Uterus (tissue), 4 donors: ENCODE results near the gene FAM124B. TPM values are rescaled to one million over a fixed set of nuclear protein-coding genes. Genes with fewer than 3 reads are reported as not detected.

Source experiments
- DNase-seq, 2 donors: peaks; one replicate each; pipeline ENCODE4 v3.0.0-alpha.2; 2019 to 2020
- H3K27ac ChIP-seq, 2 donors: fragments of 200-600 bp; sonication (generic); 1 replicate in 1 of 2; 2 replicates in 1 of 2; pipeline ENCODE4 v1.5.1; 2016 to 2018
- H3K27me3 ChIP-seq, 2 donors: fragments of 200-600 bp; sonication (generic); one replicate each; pipeline ENCODE4 v1.5.1; 2018 to 2019; ENCODE audit warnings: control low read depth in 1 of 2
- H3K36me3 ChIP-seq, 2 donors: fragments of 200-600 bp; sonication (generic); one replicate each; pipeline ENCODE4 v1.5.1; 2019; ENCODE audit warnings: control low read depth in 1 of 2
- H3K4me1 ChIP-seq, 2 donors: fragments of 200-600 bp; sonication (generic); one replicate each; pipeline ENCODE4 v1.5.1; 2018 to 2019; ENCODE audit warnings: control low read depth in 1 of 2
- H3K4me3 ChIP-seq, 2 donors: fragments of 200-600 bp; sonication (generic); 1 replicate in 1 of 2; 2 replicates in 1 of 2; pipeline ENCODE4 v1.5.1; 2018 to 2019; ENCODE audit warnings: mild to moderate bottlenecking in 1 of 2
- H3K9me3 ChIP-seq, 2 donors: fragments of 200-600 bp; sonication (generic); one replicate each; pipeline ENCODE4 v1.5.1; 2019; ENCODE audit warnings: control low read depth in 1 of 2
- CTCF ChIP-seq, 4 experiments: fragments of 200-600 bp in 2 of 4; fragments of 450-650 bp in 2 of 4; sonication (generic) in 2 of 4; IDR thresholded peaks; one replicate each; pipeline ENCODE4 v1.5.1; 2016 to 2019; ENCODE audit warnings: antibody characterized with exemption in 4 of 4, mild to moderate bottlenecking in 2 of 4, moderate library complexity in 1 of 4
- POLR2A ChIP-seq, 2 donors: fragments of 450-650 bp; IDR thresholded peaks; one replicate each; pipeline ENCODE4 v1.6.1; 2016; ENCODE audit warnings: antibody characterized with exemption in 2 of 2, mild to moderate bottlenecking in 1 of 2, moderate library complexity in 1 of 2
- intact Hi-C: fragments of 100-400 bp; cut with DNase I; formaldehyde crosslinking; loops from one replicate; pipeline ENCODE4 v1.15.1; 2023; ENCODE audit warnings: low total_unique reads
- total RNA-seq, 4 donors: library from RNA; depleted of rRNA in 3 of 4; stranded (reverse); fragments of >200 nt in 3 of 4; gene quantifications; one replicate each; pipeline versions ENCODE4 v1.1.0 to v1.2.4, GENCODE V29; 2014 to 2023
- donor health status: DM: yes; HTN: yes; CAD: no.

The FAM124B gene
- total RNA-seq, 4 donors from 2014 or later = 4.6 to 7.9 (median 6.5) TPM

- Histone ChIP-seq H3K4me1 (peaks cover 0 to 5% of the 10 kb centered on the region in 2 donors), H3K27ac (no peak overlapping the region), H3K9me3 (no peaks in the 10 kb centered on the region), H3K4me3 (peak overlapping the region; percentile 30 to 36), H3K36me3 (no peaks in the 10 kb centered on the region), H3K27me3 (no peaks in the 10 kb centered on the region)
- DNase-seq = no peak
- TF ChIP-seq CTCF (IDR thresholded peaks at IDR 0.05) = no peak
- no peak for TF ChIP-seq POLR2A (IDR thresholded peaks at IDR 0.05)
- intact Hi-C loops = no loop called here
These were observed 40.4 kb upstream of the FAM124B start for GRCh38 chr2:224442071-224442967.

GRCh38 chr2:224440988-224441387, 39.1 kb upstream of the FAM124B start:
- DNase-seq = no peak
- Histone ChIP-seq H3K36me3 (no peaks in the 10 kb centered on the region), H3K27me3 (no peaks in the 10 kb centered on the region), H3K9me3 (no peaks in the 10 kb centered on the region), H3K27ac (no peak overlapping the region), H3K4me1 (peaks cover 0 to 5% of the 10 kb centered on the region in 2 donors), H3K4me3 (no peak overlapping the region)
- TF ChIP-seq POLR2A (IDR thresholded peaks at IDR 0.05) (no peak), CTCF (IDR thresholded peaks at IDR 0.05) (no peak)
- intact Hi-C loops = no loop called here

GRCh38 chr2:224438726-224439125, 36.8 kb upstream of the FAM124B start:
- no peak overlapping the region for H3K27ac ChIP-seq
- intact Hi-C loops = no loop called here
- no peak for DNase-seq
- no peaks in the 10 kb centered on the region for H3K27me3 ChIP-seq
- H3K9me3 ChIP-seq = no peaks in the 10 kb centered on the region
- no peak for TF ChIP-seq POLR2A (IDR thresholded peaks at IDR 0.05)
- TF ChIP-seq CTCF (IDR thresholded peaks at IDR 0.05) = no peak
- H3K36me3 ChIP-seq = no peaks in the 10 kb centered on the region
- peaks cover 0 to 5% of the 10 kb centered on the region in 2 donors for H3K4me1 ChIP-seq
- H3K4me3 ChIP-seq = no peak overlapping the region

GRCh38 chr2:224436634-224437033, 34.7 kb upstream of the FAM124B start:
- TF ChIP-seq POLR2A (IDR thresholded peaks at IDR 0.05) (no peak), CTCF (IDR thresholded peaks at IDR 0.05) (no peak)
- intact Hi-C loops = no loop called here
- no peaks in the 10 kb centered on the region for H3K4me1 ChIP-seq
- no peaks in the 10 kb centered on the region for H3K36me3 ChIP-seq
- no peak overlapping the region for H3K4me3 ChIP-seq
- H3K27me3 ChIP-seq = no peaks in the 10 kb centered on the region
- no peak overlapping the region for H3K27ac ChIP-seq
- DNase-seq = no peak
- H3K9me3 ChIP-seq = no peaks in the 10 kb centered on the region

GRCh38 chr2:224434618-224435017, 32.7 kb upstream of the FAM124B start:
- intact Hi-C loops = no loop called here
- Histone ChIP-seq H3K4me1 (no peaks in the 10 kb centered on the region), H3K27me3 (no peaks in the 10 kb centered on the region), H3K4me3 (no peak overlapping the region), H3K36me3 (no peaks in the 10 kb centered on the region), H3K27ac (no peak overlapping the region), H3K9me3 (no peaks in the 10 kb centered on the region)
- TF ChIP-seq CTCF (IDR thresholded peaks at IDR 0.05) (no peak), POLR2A (IDR thresholded peaks at IDR 0.05) (no peak)
- DNase-seq = no peak
